WTC11 (cell line): ENCODE measurements around the gene TMEM234. TPM values are rescaled to one million over a fixed set of nuclear protein-coding genes. Genes with fewer than 3 reads are reported as not detected.

Experiments used
- ATAC-seq: fragments of 200-7000 bp; cut with Tn5 transposase; 2 replicates; pipeline ENCODE4 v1.10.0; 2021; ENCODE audit warnings: mild to moderate bottlenecking, moderate library complexity
- CTCF ChIA-PET: fragments of 300-600 bp; sonication (Branson Sonifier 250); formaldehyde crosslinking; loops from one replicate; lab custom pipeline; 2021; ENCODE audit warnings: antibody characterized with exemption; lab: Charles Lee
- POLR2A ChIA-PET: fragments of 350-600 bp; sonication (Branson Sonifier 250); formaldehyde crosslinking; loops from one replicate; lab custom pipeline; 2021; ENCODE audit warnings: antibody characterized with exemption; lab: Charles Lee
- DNase-seq: peaks from one replicate; pipeline ENCODE4 v3.0.0; 2021; ENCODE audit warnings: low spot score
- H3K27ac Mint-ChIP-seq: 2 replicates; pipeline ENCODE4 v1.8.0; 2021; ENCODE audit warnings: mixed read lengths
- H3K27me3 Mint-ChIP-seq: 2 replicates; pipeline ENCODE4 v1.8.0; 2021; ENCODE audit warnings: low read depth, mild to moderate bottlenecking, moderate library complexity, mixed read lengths
- H3K36me3 Mint-ChIP-seq: 2 replicates; pipeline ENCODE4 v1.8.0; 2021; ENCODE audit warnings: mixed read lengths
- H3K4me1 Mint-ChIP-seq: 2 replicates; pipeline ENCODE4 v1.8.0; 2022; ENCODE audit warnings: mixed read lengths
- H3K4me3 Mint-ChIP-seq: 2 replicates; pipeline ENCODE4 v1.8.0; 2021; ENCODE audit warnings: mild to moderate bottlenecking, moderate library complexity, mixed read lengths
- H3K9me3 Mint-ChIP-seq: 2 replicates; pipeline ENCODE4 v1.8.0; 2021; ENCODE audit warnings: mixed read lengths
- ATF1 ChIP-seq: sonication (generic); formaldehyde crosslinking; IDR thresholded peaks from 2 replicates; pipeline ENCODE4 v1.8.1; 2023; ENCODE audit warnings: mild to moderate bottlenecking, moderate library complexity, missing genetic modification reagents
- ESRRA ChIP-seq: sonication (generic); formaldehyde crosslinking; IDR thresholded peaks from 2 replicates; pipeline ENCODE4 v1.8.1; 2022; ENCODE audit warnings: mild to moderate bottlenecking, missing genetic modification reagents, borderline replicate concordance
- KAT7 ChIP-seq: sonication (generic); formaldehyde crosslinking; IDR thresholded peaks from 2 replicates; pipeline ENCODE4 v1.8.1; 2023; ENCODE audit warnings: missing genetic modification reagents, mild to moderate bottlenecking, borderline replicate concordance
- MYBL2 ChIP-seq: sonication (generic); formaldehyde crosslinking; IDR thresholded peaks from 2 replicates; pipeline ENCODE4 v1.8.1; 2023; ENCODE audit warnings: mild to moderate bottlenecking, moderate library complexity, missing genetic modification reagents
- SMAD4 ChIP-seq: sonication (generic); formaldehyde crosslinking; IDR thresholded peaks from 2 replicates; pipeline ENCODE4 v1.8.0; 2022; ENCODE audit warnings: mild to moderate bottlenecking, missing genetic modification reagents
- ZNF263 ChIP-seq: sonication (generic); formaldehyde crosslinking; IDR thresholded peaks from 2 replicates; pipeline ENCODE4 v1.8.1; 2022; ENCODE audit warnings: low read depth, mild to moderate bottlenecking, moderate library complexity, missing genetic modification reagents
- total RNA-seq: library from RNA; stranded (reverse); gene quantifications from 3 replicates; pipeline ENCODE4 v1.2.3, GENCODE V29; 2021
- TF ChIP-seq, protein P1 (sequence below): fragments of 250-450 bp; sonication (Bioruptor Pico); IDR thresholded peaks from 2 replicates; pipeline ENCODE4 v1.9.0; 2021; ENCODE audit warnings: mild to moderate bottlenecking
- TF ChIP-seq, protein P2 (sequence below): sonication (generic); formaldehyde crosslinking; IDR thresholded peaks from 2 replicates; pipeline ENCODE4 v1.8.1; 2022; ENCODE audit warnings: missing genetic modification reagents, borderline replicate concordance
- TF ChIP-seq, protein P3 (sequence below): fragments of 250-450 bp; sonication (Bioruptor Pico); IDR thresholded peaks from 2 replicates; pipeline ENCODE4 v1.8.0; 2021; ENCODE audit warnings: mild to moderate bottlenecking
- TF ChIP-seq, protein P4 (sequence below): sonication (generic); formaldehyde crosslinking; IDR thresholded peaks from 2 replicates; pipeline ENCODE4 v1.8.1; 2023; ENCODE audit warnings: mild to moderate bottlenecking, missing genetic modification reagents, borderline replicate concordance
- TF ChIP-seq, protein P5 (sequence below): sonication (generic); formaldehyde crosslinking; IDR thresholded peaks from 2 replicates; pipeline ENCODE4 v1.8.0; 2023; ENCODE audit warnings: missing genetic modification reagents, mild to moderate bottlenecking, borderline replicate concordance

The TMEM234 gene
- total RNA-seq, 1 experiment from 2014 or later = 11.9 TPM

DNA sequence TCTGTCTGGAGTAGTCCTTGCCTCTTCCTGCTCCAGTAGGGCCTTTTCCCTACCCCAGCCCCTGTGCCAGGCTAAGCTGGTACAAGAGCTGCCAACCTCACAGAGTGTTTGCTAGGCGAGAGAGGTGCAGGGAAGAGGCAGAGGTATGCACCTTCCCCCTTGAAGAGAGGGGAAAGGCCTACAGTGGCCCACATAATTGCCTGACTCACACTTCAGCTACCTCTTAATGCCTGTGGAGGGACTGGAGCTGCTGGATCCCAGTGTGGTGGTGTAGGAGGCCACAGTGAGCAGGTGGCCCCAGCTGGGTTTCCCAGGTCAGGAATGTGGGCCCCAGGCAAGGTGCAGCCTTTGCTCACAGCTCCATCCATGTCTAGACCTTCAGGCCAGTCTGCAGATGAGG lies 25.1 kb downstream of the TMEM234 start:
- DNase-seq = no peak
- peaks cover 55% of the 10 kb centered on the region for H3K36me3 Mint-ChIP-seq
- TF ChIP-seq, protein P1, sequence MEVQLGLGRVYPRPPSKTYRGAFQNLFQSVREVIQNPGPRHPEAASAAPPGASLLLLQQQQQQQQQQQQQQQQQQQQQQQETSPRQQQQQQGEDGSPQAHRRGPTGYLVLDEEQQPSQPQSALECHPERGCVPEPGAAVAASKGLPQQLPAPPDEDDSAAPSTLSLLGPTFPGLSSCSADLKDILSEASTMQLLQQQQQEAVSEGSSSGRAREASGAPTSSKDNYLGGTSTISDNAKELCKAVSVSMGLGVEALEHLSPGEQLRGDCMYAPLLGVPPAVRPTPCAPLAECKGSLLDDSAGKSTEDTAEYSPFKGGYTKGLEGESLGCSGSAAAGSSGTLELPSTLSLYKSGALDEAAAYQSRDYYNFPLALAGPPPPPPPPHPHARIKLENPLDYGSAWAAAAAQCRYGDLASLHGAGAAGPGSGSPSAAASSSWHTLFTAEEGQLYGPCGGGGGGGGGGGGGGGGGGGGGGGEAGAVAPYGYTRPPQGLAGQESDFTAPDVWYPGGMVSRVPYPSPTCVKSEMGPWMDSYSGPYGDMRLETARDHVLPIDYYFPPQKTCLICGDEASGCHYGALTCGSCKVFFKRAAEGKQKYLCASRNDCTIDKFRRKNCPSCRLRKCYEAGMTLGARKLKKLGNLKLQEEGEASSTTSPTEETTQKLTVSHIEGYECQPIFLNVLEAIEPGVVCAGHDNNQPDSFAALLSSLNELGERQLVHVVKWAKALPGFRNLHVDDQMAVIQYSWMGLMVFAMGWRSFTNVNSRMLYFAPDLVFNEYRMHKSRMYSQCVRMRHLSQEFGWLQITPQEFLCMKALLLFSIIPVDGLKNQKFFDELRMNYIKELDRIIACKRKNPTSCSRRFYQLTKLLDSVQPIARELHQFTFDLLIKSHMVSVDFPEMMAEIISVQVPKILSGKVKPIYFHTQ (CRISPR knock-in tag) = no peak
- TF ChIP-seq, protein P2, sequence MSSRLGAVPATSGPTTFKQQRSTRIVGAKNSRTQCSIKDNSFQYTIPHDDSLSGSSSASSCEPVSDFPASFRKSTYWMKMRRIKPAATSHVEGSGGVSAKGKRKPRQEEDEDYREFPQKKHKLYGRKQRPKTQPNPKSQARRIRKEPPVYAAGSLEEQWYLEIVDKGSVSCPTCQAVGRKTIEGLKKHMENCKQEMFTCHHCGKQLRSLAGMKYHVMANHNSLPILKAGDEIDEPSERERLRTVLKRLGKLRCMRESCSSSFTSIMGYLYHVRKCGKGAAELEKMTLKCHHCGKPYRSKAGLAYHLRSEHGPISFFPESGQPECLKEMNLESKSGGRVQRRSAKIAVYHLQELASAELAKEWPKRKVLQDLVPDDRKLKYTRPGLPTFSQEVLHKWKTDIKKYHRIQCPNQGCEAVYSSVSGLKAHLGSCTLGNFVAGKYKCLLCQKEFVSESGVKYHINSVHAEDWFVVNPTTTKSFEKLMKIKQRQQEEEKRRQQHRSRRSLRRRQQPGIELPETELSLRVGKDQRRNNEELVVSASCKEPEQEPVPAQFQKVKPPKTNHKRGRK (CRISPR knock-in tag) = no peak
- TF ChIP-seq ZNF263 = no peak
- TF ChIP-seq, all 79 proteins: peak for 0
- ATAC-seq = no peak
- no peak overlapping the region for H3K4me3 Mint-ChIP-seq
- H3K27me3 Mint-ChIP-seq = peaks cover 2% of the 10 kb centered on the region; the same call in 1 of the 2 replicates
- ChIA-PET POLR2A (interaction anchor here (1.0 to 1.7 kb wide), 4 partner anchors 9 to 138 kb away, joined by 3 to 5 read pairs (median 4); partner anchors contain the start of gene TXLNA), CTCF (interaction anchor here (2.1 kb wide), 1 partner anchor 19 kb away, joined by 12 read pairs; no protein-coding TSS in a partner anchor)
- H3K4me1 Mint-ChIP-seq = peaks cover 33% of the 10 kb centered on the region
- no peaks in the 10 kb centered on the region for H3K9me3 Mint-ChIP-seq
- 0 out of 2 replicates have a peak overlapping the region, but pooled peaks have one; percentile 8 for H3K27ac Mint-ChIP-seq

DNA sequence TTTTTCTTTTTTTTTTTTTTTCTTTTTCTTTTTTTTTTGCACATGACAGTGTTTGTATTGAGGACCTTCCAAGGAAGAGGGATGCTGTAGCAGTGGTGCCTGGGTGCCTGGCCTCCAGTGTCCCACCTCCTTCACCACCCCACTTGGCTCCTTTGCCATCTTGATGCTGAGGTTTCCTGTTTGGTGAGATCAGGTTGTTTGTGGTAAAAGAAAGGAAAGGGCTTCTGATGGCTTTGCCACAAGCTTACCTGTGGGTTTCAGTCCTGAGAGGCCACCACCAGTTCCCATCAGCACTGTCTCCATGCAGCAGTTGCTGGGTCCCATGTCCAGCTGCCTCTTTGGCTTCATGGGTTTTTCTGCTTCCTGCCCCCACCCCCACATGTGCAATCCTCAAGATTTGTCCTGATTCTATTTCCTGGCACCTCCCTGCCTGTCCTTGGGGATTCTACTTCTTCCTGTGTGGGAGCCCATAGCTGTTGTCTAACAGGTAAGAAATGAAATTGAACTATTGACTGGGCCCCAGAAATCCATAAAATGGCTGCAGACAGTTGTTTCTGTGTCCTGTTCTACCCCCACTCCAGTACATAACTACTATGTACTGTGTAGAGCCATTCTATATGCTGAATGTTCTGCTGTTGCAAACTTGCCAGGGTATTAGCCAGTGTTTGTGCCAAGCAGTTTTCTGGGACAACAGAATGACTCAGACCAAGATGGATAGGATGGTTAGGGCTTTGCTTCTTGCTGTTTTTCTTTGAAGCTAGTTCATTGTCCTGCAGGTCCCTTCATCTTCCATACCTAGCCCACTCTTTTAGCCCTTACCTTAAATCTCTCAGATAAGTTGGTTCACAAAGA lies 26.0 kb downstream of the TMEM234 start:
- CTCF ChIA-PET = interaction anchor here (0.5 to 2.1 kb wide), 2 partner anchors 19 to 86 kb away, joined by 3 to 12 read pairs; no protein-coding TSS in a partner anchor
- POLR2A ChIA-PET = no interaction called here
- no peak overlapping the region for H3K4me3 Mint-ChIP-seq
- H3K27me3 Mint-ChIP-seq = no peaks in the 10 kb centered on the region
- no peaks in the 10 kb centered on the region for H3K9me3 Mint-ChIP-seq
- DNase-seq (no peak), ATAC-seq (no peak)
- H3K27ac Mint-ChIP-seq = 0 out of 2 replicates have a peak overlapping the region, but pooled peaks have one; percentile 8
- TF ChIP-seq SMAD4 (CRISPR knock-in tag) (no peak), MYBL2 (CRISPR knock-in tag) (no peak), ESRRA (CRISPR knock-in tag) (no peak), KAT7 (CRISPR knock-in tag) (no peak), ATF1 (CRISPR knock-in tag) (no peak)
- TF ChIP-seq, protein P3, sequence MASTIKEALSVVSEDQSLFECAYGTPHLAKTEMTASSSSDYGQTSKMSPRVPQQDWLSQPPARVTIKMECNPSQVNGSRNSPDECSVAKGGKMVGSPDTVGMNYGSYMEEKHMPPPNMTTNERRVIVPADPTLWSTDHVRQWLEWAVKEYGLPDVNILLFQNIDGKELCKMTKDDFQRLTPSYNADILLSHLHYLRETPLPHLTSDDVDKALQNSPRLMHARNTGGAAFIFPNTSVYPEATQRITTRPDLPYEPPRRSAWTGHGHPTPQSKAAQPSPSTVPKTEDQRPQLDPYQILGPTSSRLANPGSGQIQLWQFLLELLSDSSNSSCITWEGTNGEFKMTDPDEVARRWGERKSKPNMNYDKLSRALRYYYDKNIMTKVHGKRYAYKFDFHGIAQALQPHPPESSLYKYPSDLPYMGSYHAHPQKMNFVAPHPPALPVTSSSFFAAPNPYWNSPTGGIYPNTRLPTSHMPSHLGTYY = no peak
- TF ChIP-seq, protein P4, sequence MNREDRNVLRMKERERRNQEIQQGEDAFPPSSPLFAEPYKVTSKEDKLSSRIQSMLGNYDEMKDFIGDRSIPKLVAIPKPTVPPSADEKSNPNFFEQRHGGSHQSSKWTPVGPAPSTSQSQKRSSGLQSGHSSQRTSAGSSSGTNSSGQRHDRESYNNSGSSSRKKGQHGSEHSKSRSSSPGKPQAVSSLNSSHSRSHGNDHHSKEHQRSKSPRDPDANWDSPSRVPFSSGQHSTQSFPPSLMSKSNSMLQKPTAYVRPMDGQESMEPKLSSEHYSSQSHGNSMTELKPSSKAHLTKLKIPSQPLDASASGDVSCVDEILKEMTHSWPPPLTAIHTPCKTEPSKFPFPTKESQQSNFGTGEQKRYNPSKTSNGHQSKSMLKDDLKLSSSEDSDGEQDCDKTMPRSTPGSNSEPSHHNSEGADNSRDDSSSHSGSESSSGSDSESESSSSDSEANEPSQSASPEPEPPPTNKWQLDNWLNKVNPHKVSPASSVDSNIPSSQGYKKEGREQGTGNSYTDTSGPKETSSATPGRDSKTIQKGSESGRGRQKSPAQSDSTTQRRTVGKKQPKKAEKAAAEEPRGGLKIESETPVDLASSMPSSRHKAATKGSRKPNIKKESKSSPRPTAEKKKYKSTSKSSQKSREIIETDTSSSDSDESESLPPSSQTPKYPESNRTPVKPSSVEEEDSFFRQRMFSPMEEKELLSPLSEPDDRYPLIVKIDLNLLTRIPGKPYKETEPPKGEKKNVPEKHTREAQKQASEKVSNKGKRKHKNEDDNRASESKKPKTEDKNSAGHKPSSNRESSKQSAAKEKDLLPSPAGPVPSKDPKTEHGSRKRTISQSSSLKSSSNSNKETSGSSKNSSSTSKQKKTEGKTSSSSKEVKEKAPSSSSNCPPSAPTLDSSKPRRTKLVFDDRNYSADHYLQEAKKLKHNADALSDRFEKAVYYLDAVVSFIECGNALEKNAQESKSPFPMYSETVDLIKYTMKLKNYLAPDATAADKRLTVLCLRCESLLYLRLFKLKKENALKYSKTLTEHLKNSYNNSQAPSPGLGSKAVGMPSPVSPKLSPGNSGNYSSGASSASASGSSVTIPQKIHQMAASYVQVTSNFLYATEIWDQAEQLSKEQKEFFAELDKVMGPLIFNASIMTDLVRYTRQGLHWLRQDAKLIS (CRISPR knock-in tag) = no peak
- TF ChIP-seq, protein P2 (CRISPR knock-in tag) = no peak
- TF ChIP-seq, protein P5, sequence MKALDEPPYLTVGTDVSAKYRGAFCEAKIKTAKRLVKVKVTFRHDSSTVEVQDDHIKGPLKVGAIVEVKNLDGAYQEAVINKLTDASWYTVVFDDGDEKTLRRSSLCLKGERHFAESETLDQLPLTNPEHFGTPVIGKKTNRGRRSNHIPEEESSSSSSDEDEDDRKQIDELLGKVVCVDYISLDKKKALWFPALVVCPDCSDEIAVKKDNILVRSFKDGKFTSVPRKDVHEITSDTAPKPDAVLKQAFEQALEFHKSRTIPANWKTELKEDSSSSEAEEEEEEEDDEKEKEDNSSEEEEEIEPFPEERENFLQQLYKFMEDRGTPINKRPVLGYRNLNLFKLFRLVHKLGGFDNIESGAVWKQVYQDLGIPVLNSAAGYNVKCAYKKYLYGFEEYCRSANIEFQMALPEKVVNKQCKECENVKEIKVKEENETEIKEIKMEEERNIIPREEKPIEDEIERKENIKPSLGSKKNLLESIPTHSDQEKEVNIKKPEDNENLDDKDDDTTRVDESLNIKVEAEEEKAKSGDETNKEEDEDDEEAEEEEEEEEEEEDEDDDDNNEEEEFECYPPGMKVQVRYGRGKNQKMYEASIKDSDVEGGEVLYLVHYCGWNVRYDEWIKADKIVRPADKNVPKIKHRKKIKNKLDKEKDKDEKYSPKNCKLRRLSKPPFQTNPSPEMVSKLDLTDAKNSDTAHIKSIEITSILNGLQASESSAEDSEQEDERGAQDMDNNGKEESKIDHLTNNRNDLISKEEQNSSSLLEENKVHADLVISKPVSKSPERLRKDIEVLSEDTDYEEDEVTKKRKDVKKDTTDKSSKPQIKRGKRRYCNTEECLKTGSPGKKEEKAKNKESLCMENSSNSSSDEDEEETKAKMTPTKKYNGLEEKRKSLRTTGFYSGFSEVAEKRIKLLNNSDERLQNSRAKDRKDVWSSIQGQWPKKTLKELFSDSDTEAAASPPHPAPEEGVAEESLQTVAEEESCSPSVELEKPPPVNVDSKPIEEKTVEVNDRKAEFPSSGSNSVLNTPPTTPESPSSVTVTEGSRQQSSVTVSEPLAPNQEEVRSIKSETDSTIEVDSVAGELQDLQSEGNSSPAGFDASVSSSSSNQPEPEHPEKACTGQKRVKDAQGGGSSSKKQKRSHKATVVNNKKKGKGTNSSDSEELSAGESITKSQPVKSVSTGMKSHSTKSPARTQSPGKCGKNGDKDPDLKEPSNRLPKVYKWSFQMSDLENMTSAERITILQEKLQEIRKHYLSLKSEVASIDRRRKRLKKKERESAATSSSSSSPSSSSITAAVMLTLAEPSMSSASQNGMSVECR (CRISPR knock-in tag) = no peak
- H3K4me1 Mint-ChIP-seq = peaks cover 26% of the 10 kb centered on the region
- H3K36me3 Mint-ChIP-seq = peaks cover 64% of the 10 kb centered on the region
